Inferior parietal cortex (tissue), 1 donor: ENCODE measurements around the gene RNF149.
"Not testable (repeated sequence)": the region's sequence is repeated elsewhere in the genome, so short reads cannot be mapped to it uniquely, and the experiment has no call there.

Source experiments
- DNase-seq: peaks from one replicate; pipeline ENCODE4 v3.0.0-alpha.2; 2016; ENCODE audit errors: extremely low spot score

The RNF149 gene

DNA sequence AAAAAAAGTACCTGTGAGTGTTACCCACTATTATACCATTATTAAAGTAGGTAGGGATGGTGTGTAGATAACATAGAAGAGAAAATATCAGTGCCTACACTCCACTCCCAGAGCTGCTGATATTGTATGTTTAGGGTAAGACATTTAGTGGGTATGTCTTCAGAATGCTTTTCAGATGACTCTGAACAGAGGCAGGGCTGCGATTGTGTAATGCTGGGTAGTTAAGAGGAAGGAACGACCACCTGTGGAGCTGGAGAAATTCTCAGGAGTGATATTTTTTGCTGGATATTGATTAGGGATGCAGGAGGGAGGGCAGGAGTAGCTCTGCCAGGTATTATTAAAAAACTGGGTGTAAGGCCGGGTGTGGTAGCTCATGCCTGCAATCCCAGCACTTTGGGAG lies 53.0 kb downstream of the RNF149 start:
- no peak for DNase-seq

- no peak for DNase-seq
Measured at GRCh38 chr2:101253703-101254450, 54.6 kb downstream of the RNF149 start.

GRCh38 chr2:101253013-101253702 lies 55.3 kb downstream of the RNF149 start:
- no peak for DNase-seq

GRCh38 chr2:101252408-101253012 lies 56.0 kb downstream of the RNF149 start, which contains the start of gene CNOT11:
TSS of gene CNOT11 (plus strand) at chr2:101252886. CDS start at chr2:101252965, 79 bp downstream.
- DNase-seq, result peak; percentile 97

DNA sequence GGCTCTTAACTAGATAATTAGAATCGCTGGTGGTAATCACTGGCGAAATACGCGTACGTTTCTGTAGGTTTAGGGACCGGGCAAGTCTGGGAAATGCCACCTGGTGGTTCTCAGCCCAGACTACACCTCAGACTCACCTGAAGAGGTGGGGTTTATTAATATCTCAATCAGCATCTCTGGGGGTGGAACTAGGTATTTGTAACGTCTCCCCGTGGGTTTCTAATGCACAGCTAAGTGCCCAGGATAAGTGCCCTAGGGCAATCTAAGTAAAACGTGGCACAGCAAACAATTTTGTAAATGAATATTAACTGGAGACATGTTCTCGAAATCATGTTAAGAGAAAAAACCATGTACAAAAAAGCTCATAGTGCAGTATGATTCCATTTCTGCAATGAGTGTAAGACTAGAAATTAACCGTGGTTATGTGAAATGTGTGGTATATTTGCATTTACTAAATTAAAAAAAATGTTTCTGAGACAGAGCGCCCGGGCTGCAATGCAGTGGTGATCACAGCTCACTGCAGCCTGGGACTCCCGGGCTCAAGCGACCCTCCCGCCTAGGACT lies 56.6 kb downstream of the RNF149 start:
- DNase-seq, result no peak

- not testable (repeated sequence) for DNase-seq
Measured at GRCh38 chr2:101251246-101251781, 57.2 kb downstream of the RNF149 start.

DNA sequence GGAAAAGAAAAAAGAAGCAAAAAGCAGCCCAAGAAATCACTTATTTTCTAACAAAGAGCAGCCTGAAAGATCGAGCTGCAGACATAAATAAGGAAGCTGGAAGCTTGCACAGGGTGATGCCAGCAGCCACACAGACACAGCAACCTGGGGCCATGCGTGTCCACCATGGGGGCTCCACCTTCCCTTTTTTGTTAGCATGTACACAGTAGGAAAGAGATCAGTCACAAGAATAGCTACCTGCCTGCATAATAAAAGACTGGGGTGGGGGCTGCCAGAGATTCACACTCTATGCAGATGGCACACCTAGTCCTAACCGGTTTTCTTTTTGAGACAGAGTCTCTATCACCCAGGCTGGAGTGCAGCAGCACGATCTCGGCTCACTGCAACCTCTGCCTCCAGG lies 58.7 kb downstream of the RNF149 start:
- DNase-seq, result no peak

DNA sequence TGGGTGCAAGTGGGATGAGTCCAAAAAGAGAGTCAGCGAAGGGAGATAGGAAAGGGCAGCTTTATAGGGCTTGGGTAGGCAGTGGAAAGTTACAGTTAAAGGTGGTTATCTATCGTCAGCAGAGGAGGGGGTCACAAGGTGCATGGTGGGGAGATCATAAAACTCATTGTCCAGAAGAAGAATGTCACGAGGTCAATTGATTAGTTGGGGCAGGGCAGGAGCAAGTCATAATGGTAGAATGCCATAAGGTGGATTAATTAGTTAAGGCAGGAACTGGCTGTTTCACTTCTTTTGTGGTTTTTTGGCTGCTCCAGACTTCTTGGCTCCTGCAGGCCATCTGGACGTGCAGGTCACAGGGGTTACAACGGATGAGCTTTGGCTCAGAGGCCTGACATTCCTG lies 59.7 kb downstream of the RNF149 start:
- not testable (repeated sequence) for DNase-seq

GRCh38 chr2:101245468-101245867 lies 63.0 kb downstream of the RNF149 start:
- not testable (repeated sequence) for DNase-seq

- DNase-seq, result not testable (repeated sequence)
Measured at GRCh38 chr2:101244899-101245298, 63.6 kb downstream of the RNF149 start.

DNA sequence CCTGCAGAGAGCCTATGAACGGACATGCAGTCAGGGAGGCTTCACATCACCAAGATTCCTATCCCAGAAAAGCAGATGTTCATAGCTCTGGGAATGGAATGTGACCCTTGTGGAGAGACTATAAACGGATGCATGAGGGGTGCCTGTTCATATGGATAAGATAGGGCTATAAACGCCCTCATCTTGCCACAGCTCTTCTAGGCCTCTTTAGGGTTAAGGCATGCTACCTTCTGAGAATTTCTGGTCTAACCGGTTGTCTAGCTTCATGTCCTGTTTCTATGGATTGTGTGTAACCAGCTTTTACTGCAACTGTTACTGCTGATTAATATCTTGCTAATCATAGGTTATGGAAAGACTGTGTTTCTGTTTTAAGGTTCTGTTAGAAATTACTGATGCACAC lies 64.1 kb downstream of the RNF149 start:
- DNase-seq, result not testable (repeated sequence)

- DNase-seq, result no peak
Measured at GRCh38 chr2:101241158-101241557, 67.3 kb downstream of the RNF149 start.

- not testable (repeated sequence) for DNase-seq
Measured at GRCh38 chr2:101240694-101241093, 67.8 kb downstream of the RNF149 start.

DNA sequence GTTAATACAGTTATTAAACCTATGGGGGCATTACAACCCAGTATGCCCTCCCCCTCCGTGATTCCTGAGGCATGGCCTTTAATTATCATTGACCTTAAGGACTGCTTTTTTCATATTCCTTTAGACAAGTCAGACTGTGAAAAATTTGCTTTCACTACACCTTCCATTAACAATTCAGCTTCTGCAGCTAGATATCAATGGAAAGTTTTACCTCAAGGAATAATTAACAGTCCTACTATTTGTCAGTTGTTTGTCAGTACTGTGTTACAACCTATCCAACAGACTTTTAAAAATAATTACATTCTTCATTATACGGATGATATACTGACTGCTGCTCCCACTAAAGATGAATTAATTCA lies 68.8 kb downstream of the RNF149 start:
- DNase-seq, result not testable (repeated sequence)

- DNase-seq, result no peak
Measured at GRCh38 chr2:101238930-101239759, 69.4 kb downstream of the RNF149 start.

- DNase-seq, result not testable (repeated sequence)
Measured at GRCh38 chr2:101237944-101238343, 70.6 kb downstream of the RNF149 start.

GRCh38 chr2:101235956-101236355 lies 72.5 kb downstream of the RNF149 start:
- not testable (repeated sequence) for DNase-seq

DNA sequence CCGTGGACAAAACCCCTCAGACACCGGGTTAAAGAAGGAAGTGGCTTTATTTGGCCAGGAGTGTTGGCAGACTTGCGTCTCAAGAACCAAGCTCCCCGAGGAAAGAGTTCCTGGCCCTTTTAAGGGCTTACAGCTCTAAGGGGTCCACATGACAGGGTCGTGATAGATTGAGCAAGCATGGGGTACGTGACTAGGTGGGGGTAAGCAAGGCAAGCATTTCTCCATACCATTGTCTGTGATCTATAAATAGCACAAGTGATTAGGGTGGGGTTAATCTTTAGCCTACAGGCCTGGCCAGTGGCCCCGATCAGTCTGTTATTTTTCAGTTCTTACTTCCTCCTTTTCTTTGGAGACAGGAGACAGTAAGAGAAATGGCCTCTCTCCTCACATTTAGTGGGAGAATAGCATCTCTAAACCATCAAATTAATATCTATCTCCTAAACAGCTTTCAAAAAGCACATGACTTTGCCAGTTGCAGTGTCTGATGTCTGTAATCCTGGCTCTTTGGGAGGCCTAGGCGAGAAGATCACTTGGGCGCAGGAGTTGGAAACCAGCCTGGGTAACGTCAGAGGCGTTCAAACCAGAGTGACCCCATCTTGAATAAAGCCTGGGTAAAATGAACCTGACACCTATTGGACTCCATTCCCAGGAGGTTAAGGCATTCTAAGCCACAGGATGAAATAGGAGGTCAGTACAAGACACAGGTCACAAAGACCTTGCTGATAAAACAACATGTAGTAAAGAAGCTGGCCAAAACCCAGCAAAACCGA lies 74.1 kb downstream of the RNF149 start:
- DNase-seq, result no peak

- no peak for DNase-seq
Measured at GRCh38 chr2:101232770-101233169, 75.7 kb downstream of the RNF149 start.

- no peak for DNase-seq
Measured at GRCh38 chr2:101231937-101232730, 76.4 kb downstream of the RNF149 start.
